SK-N-SH (cell line): ENCODE measurements around the gene PRF1. TPM values are rescaled to one million over a fixed set of nuclear protein-coding genes. Genes with fewer than 3 reads are reported as not detected.

Experiments used
- CTCF ChIA-PET: fragments of 300-600, 350-600 bp; formaldehyde crosslinking; extraction: SDS; loops from one replicate; lab custom pipeline; 2021; lab: Yijun Ruan, JAX
- POLR2A ChIA-PET: fragments of 350-600 bp; sonication (Branson Sonifier 250); formaldehyde crosslinking; extraction: SDS; loops from one replicate; lab custom pipeline; 2020; ENCODE audit warnings: antibody characterized with exemption, inconsistent platforms; lab: Yijun Ruan, JAX
- DNase-seq: peaks from one replicate; pipeline ENCODE4 v3.0.0; 2012
- H2AFZ ChIP-seq: fragments of 200-600 bp; sonication (generic); 2 replicates; pipeline ENCODE4 v1.8.1; 2016; ENCODE audit warnings: antibody characterized with exemption, mild to moderate bottlenecking, low read depth
- H3F3A ChIP-seq: fragments of 200-600 bp; sonication (generic); replicated peaks from 2 replicates; pipeline ENCODE3; 2016; ENCODE audit warnings: antibody characterized with exemption, mild to moderate bottlenecking; ENCODE audit not compliant: insufficient read depth
- H3K27ac ChIP-seq, 2 experiments: fragments of 200-500 bp in 1 of 2; fragments of 200-600 bp in 1 of 2; sonication (Bioruptor generic) in 1 of 2; sonication (generic), shearing (Covaris generic) in 1 of 2; 2 replicates each; pipeline versions ENCODE4 v1.5.1 to v1.6.1; 2014 to 2016; ENCODE audit warnings: low read depth in 2 of 2, inconsistent platforms in 1 of 2, low read length in 1 of 2, mild to moderate bottlenecking in 1 of 2, mixed read lengths in 1 of 2
- H3K27me3 ChIP-seq: fragments of 200-600 bp; sonication (generic), shearing (Covaris generic); 2 replicates; pipeline ENCODE4 v1.6.1; 2016; ENCODE audit warnings: mixed run types; ENCODE audit not compliant: insufficient read depth
- H3K36me3 ChIP-seq, 2 experiments: fragments of 200-500 bp in 1 of 2; fragments of 200-600 bp in 1 of 2; sonication (Bioruptor generic) in 1 of 2; sonication (generic) in 1 of 2; replicated peaks in 1 of 2; 2 replicates each; pipeline versions ENCODE3 to v1.5.1; 2014 to 2016; ENCODE audit warnings: low read length in 1 of 2, mild to moderate bottlenecking in 1 of 2; ENCODE audit not compliant: insufficient read depth in 2 of 2, control insufficient read depth in 1 of 2
- H3K4me1 ChIP-seq, 2 experiments: fragments of 200-500 bp in 1 of 2; fragments of 200-600 bp in 1 of 2; sonication (Bioruptor generic) in 1 of 2; sonication (generic), shearing (Covaris generic) in 1 of 2; 2 replicates each; pipeline versions ENCODE4 v1.5.1 to v1.6.1; 2014 to 2016; ENCODE audit warnings: low read depth in 1 of 2, low read length in 1 of 2, mixed run types in 1 of 2; ENCODE audit not compliant: insufficient read depth in 2 of 2, control insufficient read depth in 1 of 2
- H3K4me2 ChIP-seq: fragments of 200-600 bp; sonication (generic), shearing (Covaris generic); 2 replicates; pipeline ENCODE4 v1.6.1; 2017; ENCODE audit warnings: mixed run types
- H3K4me3 ChIP-seq, 2 experiments: fragments of 200-500 bp in 1 of 2; fragments of 200-600 bp in 1 of 2; sonication (Bioruptor generic) in 1 of 2; sonication (generic), shearing (Covaris generic) in 1 of 2; 2 replicates each; pipeline versions ENCODE4 v1.5.1 to v1.8.1; 2014 to 2016; ENCODE audit warnings: low read depth in 2 of 2, inconsistent platforms in 1 of 2, low read length in 1 of 2, mild to moderate bottlenecking in 1 of 2, mixed read lengths in 1 of 2, moderate library complexity in 1 of 2
- H3K79me2 ChIP-seq: fragments of 200-600 bp; sonication (generic); 2 replicates; pipeline ENCODE4 v1.8.1; 2017; ENCODE audit warnings: mild to moderate bottlenecking; ENCODE audit not compliant: insufficient read depth
- H3K9ac ChIP-seq: fragments of 200-600 bp; sonication (generic); 2 replicates; pipeline ENCODE4 v1.6.1; 2017; ENCODE audit warnings: mixed run types
- H3K9me2 ChIP-seq: fragments of 200-600 bp; sonication (generic); 2 replicates; pipeline ENCODE4 v1.6.1; 2017; ENCODE audit warnings: mixed run types
- H3K9me3 ChIP-seq: fragments of 200-600 bp; sonication (generic); 2 replicates; pipeline ENCODE4 v1.6.1; 2017; ENCODE audit warnings: mixed run types, mild to moderate bottlenecking, moderate library complexity
- H4K20me1 ChIP-seq: fragments of 200-600 bp; sonication (generic); 2 replicates; pipeline ENCODE4 v1.6.1; 2017; ENCODE audit warnings: mild to moderate bottlenecking, mixed run types; ENCODE audit not compliant: insufficient read depth
- ELF1 ChIP-seq: IDR thresholded peaks from 2 replicates; pipeline ENCODE4 v1.4.0; 2012
- EP300 ChIP-seq, 2 experiments: IDR thresholded peaks; 2 replicates each; pipeline versions ENCODE4 v1.4.0 to v1.6.1; 2012; ENCODE audit warnings: borderline replicate concordance in 1 of 2, low read depth in 1 of 2, low read length in 1 of 2
- FOXJ3 ChIP-seq: sonication (generic); formaldehyde crosslinking; IDR thresholded peaks from 2 replicates; pipeline ENCODE4 v1.5.1; 2020; ENCODE audit warnings: mild to moderate bottlenecking, missing genetic modification reagents
- FOXM1 ChIP-seq: IDR thresholded peaks from 2 replicates; pipeline ENCODE4 v1.4.0; 2012; ENCODE audit warnings: low read depth, mild to moderate bottlenecking
- GABPA ChIP-seq: IDR thresholded peaks from 2 replicates; pipeline ENCODE4 v1.4.0; 2012; ENCODE audit warnings: low read depth, mild to moderate bottlenecking
- GATA2 ChIP-seq: sonication (generic); formaldehyde crosslinking; IDR thresholded peaks from 2 replicates; pipeline ENCODE4 v1.5.0; 2020; ENCODE audit warnings: mild to moderate bottlenecking, missing genetic modification reagents
- MEF2A ChIP-seq: IDR thresholded peaks from 2 replicates; pipeline ENCODE4 v1.4.0; 2012; ENCODE audit warnings: low read depth, borderline replicate concordance
- MXI1 ChIP-seq: IDR thresholded peaks from 2 replicates; pipeline ENCODE4 v1.6.1; 2012; ENCODE audit warnings: mild to moderate bottlenecking, low read depth, low read length, improper control_type of control experiment
- NFIC ChIP-seq: IDR thresholded peaks from 2 replicates; pipeline ENCODE4 v1.4.0; 2012; ENCODE audit warnings: borderline replicate concordance
- POLR2AphosphoS5 ChIP-seq: IDR thresholded peaks from 2 replicates; pipeline ENCODE4 v1.6.1; 2012; ENCODE audit warnings: low read depth, low read length
- RAD21 ChIP-seq: IDR thresholded peaks from 2 replicates; pipeline ENCODE4 v1.6.1; 2012; ENCODE audit warnings: mild to moderate bottlenecking, low read length
- RXRA ChIP-seq: IDR thresholded peaks from 2 replicates; pipeline ENCODE4 v1.4.0; 2012; ENCODE audit warnings: low read depth, mild to moderate bottlenecking, borderline replicate concordance
- TCF12 ChIP-seq: IDR thresholded peaks from 2 replicates; pipeline ENCODE4 v1.4.0; 2012
- TEAD4 ChIP-seq: IDR thresholded peaks from 2 replicates; pipeline ENCODE4 v1.4.0; 2012; ENCODE audit warnings: mild to moderate bottlenecking, borderline replicate concordance; ENCODE audit not compliant: insufficient read depth
- WGBS: methylation state at CpG from one replicate; pipeline ENCODE4 v1.1.6; 2017; ENCODE audit warnings: low lambda C conversion rate; 5-methylcytosine and 5-hydroxymethylcytosine counted together
- polyA plus RNA-seq, 3 experiments: library from polyadenylated mRNA; depleted of rRNA; stranded (reverse); fragments of >200 nt; gene quantifications; 2 replicates each; pipeline ENCODE4 v1.2.3, GENCODE V29; 2012
- TF ChIP-seq, protein P1 (sequence below): IDR thresholded peaks from 2 replicates; pipeline ENCODE4 v1.4.0; 2012; ENCODE audit warnings: low read depth, borderline replicate concordance
- TF ChIP-seq, protein P2 (sequence below): IDR thresholded peaks from 2 replicates; pipeline ENCODE4 v1.4.0; 2012; ENCODE audit warnings: low read depth, borderline replicate concordance
- TF ChIP-seq, protein P3 (sequence below): fragments of 200-600 bp; sonication (generic); IDR thresholded peaks from 2 replicates; pipeline ENCODE4 v1.6.1; 2017; ENCODE audit warnings: antibody characterized with exemption, mild to moderate bottlenecking, moderate library complexity
- TF ChIP-seq, protein P4 (sequence below): IDR thresholded peaks from 2 replicates; pipeline ENCODE4 v1.6.1; 2012; ENCODE audit warnings: mild to moderate bottlenecking, low read depth, low read length, moderate library complexity
- TF ChIP-seq, protein P5 (sequence below): fragments of 150-350 bp; IDR thresholded peaks from 2 replicates; pipeline ENCODE4 v1.6.1; 2017; ENCODE audit warnings: antibody characterized with exemption, low read length, low read depth, borderline replicate concordance

Gene PRF1
- polyA plus RNA-seq (2012; rRNA removed), result not detected in 2 replicates
- polyA plus RNA-seq (2012; cell fraction: cytosol; rRNA removed), result not detected in 2 replicates
- polyA plus RNA-seq (2012; cell fraction: nucleus; rRNA removed), result not detected in 2 replicates

DNA sequence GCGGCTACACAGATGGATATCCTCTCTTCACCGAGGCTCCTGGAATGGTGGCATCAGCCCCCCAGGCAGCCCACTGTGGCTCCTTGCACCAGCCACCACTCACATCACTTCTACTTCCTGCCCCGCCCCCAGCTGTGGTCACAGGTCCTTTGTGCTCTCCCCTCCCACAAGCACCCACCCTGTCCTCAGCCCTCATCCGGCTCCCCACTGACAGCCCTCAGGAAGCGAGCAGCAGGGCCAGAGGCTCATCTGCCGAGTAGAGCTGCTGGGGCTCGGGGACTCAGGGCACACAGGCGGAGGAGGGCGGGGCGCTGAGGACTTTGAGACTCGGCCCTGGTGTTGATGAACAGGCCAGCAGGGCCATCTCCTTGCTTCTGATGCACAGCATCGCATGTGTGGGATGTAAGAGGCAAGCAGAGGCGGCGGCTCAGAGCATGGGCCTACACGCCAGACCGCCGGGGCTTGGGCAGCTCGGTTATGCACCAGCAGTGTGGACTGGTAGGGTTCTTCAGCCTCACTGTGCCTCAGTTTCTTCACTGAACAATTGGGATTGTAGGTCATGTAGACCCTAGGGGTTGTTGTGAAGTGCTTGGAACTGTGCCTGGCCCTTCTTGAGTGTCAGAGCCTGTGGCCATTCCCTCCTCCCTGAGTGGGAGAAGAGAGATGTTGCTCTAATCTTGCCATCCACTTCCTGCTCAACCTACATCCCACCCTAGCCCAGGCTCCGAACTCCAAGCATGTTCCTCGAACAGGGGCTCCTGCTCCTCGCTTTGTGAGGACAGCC, at the start of gene PRF1:
Gene PRF1 (minus strand): TSS at position 77 of the 784 bp plus-strand sequence. CDS start 1,839 bp downstream, outside the sequence.
- H3F3A ChIP-seq, result no peaks in the 10 kb centered on the region
- no peaks in the 10 kb centered on the region for H3K36me3 ChIP-seq
- ChIA-PET CTCF (interaction anchor here (0.8 kb wide), 1 partner anchor 154 kb away, joined by 3 read pairs; no protein-coding TSS in a partner anchor), POLR2A (no interaction called here)
- no peaks in the 10 kb centered on the region; the same call in 1 of the 2 replicates for H3K27me3 ChIP-seq
- TF ChIP-seq RAD21 (no peak), POLR2AphosphoS5 (no peak), FOXM1 (no peak), ELF1 (no peak), TCF12 (no peak), NFIC (no peak), GATA2 (CRISPR knock-in tag) (no peak), TEAD4 (no peak), MXI1 (no peak), EP300 (IDR thresholded peaks at IDR 0.05; ENCODE audit: borderline replicate concordance in 1 of 2, low read depth in 1 of 2, low read length in 1 of 2) (no peak), MEF2A (no peak), GABPA (no peak), RXRA (no peak), FOXJ3 (no peak)
- TF ChIP-seq, protein P1, sequence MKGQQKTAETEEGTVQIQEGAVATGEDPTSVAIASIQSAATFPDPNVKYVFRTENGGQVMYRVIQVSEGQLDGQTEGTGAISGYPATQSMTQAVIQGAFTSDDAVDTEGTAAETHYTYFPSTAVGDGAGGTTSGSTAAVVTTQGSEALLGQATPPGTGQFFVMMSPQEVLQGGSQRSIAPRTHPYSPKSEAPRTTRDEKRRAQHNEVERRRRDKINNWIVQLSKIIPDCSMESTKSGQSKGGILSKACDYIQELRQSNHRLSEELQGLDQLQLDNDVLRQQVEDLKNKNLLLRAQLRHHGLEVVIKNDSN, result no peak
- TF ChIP-seq, protein P2, sequence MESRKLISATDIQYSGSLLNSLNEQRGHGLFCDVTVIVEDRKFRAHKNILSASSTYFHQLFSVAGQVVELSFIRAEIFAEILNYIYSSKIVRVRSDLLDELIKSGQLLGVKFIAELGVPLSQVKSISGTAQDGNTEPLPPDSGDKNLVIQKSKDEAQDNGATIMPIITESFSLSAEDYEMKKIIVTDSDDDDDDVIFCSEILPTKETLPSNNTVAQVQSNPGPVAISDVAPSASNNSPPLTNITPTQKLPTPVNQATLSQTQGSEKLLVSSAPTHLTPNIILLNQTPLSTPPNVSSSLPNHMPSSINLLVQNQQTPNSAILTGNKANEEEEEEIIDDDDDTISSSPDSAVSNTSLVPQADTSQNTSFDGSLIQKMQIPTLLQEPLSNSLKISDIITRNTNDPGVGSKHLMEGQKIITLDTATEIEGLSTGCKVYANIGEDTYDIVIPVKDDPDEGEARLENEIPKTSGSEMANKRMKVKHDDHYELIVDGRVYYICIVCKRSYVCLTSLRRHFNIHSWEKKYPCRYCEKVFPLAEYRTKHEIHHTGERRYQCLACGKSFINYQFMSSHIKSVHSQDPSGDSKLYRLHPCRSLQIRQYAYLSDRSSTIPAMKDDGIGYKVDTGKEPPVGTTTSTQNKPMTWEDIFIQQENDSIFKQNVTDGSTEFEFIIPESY, result no peak
- TF ChIP-seq, protein P3, sequence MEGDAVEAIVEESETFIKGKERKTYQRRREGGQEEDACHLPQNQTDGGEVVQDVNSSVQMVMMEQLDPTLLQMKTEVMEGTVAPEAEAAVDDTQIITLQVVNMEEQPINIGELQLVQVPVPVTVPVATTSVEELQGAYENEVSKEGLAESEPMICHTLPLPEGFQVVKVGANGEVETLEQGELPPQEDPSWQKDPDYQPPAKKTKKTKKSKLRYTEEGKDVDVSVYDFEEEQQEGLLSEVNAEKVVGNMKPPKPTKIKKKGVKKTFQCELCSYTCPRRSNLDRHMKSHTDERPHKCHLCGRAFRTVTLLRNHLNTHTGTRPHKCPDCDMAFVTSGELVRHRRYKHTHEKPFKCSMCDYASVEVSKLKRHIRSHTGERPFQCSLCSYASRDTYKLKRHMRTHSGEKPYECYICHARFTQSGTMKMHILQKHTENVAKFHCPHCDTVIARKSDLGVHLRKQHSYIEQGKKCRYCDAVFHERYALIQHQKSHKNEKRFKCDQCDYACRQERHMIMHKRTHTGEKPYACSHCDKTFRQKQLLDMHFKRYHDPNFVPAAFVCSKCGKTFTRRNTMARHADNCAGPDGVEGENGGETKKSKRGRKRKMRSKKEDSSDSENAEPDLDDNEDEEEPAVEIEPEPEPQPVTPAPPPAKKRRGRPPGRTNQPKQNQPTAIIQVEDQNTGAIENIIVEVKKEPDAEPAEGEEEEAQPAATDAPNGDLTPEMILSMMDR, result no peak
- TF ChIP-seq, protein P4, sequence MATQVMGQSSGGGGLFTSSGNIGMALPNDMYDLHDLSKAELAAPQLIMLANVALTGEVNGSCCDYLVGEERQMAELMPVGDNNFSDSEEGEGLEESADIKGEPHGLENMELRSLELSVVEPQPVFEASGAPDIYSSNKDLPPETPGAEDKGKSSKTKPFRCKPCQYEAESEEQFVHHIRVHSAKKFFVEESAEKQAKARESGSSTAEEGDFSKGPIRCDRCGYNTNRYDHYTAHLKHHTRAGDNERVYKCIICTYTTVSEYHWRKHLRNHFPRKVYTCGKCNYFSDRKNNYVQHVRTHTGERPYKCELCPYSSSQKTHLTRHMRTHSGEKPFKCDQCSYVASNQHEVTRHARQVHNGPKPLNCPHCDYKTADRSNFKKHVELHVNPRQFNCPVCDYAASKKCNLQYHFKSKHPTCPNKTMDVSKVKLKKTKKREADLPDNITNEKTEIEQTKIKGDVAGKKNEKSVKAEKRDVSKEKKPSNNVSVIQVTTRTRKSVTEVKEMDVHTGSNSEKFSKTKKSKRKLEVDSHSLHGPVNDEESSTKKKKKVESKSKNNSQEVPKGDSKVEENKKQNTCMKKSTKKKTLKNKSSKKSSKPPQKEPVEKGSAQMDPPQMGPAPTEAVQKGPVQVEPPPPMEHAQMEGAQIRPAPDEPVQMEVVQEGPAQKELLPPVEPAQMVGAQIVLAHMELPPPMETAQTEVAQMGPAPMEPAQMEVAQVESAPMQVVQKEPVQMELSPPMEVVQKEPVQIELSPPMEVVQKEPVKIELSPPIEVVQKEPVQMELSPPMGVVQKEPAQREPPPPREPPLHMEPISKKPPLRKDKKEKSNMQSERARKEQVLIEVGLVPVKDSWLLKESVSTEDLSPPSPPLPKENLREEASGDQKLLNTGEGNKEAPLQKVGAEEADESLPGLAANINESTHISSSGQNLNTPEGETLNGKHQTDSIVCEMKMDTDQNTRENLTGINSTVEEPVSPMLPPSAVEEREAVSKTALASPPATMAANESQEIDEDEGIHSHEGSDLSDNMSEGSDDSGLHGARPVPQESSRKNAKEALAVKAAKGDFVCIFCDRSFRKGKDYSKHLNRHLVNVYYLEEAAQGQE, result no peak
- TF ChIP-seq, protein P5, sequence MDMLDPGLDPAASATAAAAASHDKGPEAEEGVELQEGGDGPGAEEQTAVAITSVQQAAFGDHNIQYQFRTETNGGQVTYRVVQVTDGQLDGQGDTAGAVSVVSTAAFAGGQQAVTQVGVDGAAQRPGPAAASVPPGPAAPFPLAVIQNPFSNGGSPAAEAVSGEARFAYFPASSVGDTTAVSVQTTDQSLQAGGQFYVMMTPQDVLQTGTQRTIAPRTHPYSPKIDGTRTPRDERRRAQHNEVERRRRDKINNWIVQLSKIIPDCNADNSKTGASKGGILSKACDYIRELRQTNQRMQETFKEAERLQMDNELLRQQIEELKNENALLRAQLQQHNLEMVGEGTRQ, result no peak
- no peak within 1 kb of the TSS for H2AFZ ChIP-seq
- peaks cover 0 to 5% of the 10 kb centered on the region in 2 experiments; a peak in 1 of 4 replicates for H3K4me1 ChIP-seq
- no peaks in the 10 kb centered on the region for H3K9me3 ChIP-seq
- DNase-seq, result no peak
- no peaks in the 10 kb centered on the region for H3K79me2 ChIP-seq
- H3K4me2 ChIP-seq, result no peak within 1 kb of the TSS
- H3K9ac ChIP-seq, result no peak within 1 kb of the TSS
- no peak within 1 kb of the TSS for H3K27ac ChIP-seq
- 70% methylated on average over 15 of the region's 21 CpGs for WGBS
- no peaks in the 10 kb centered on the region for H4K20me1 ChIP-seq
- no peaks in the 10 kb centered on the region for H3K9me2 ChIP-seq
- no peak within 1 kb of the TSS for H3K4me3 ChIP-seq
